Stimulated activated CD4-positive, alpha-beta T cell treated with anti-CD3 and anti-CD28 coated beads, Interleukin-4, amount 100 ng/mL, for 48 hours (primary cell): ENCODE data around the gene ICAM4.

Experiments
- DNase-seq, 2 donors: peaks; one replicate each; pipeline ENCODE4 v3.0.0-alpha.2; 2020; ENCODE audit warnings: low read depth in 2 of 2

ICAM4 gene

GRCh38 chr19:10290876-10291553 is 4.3 kb downstream of the ICAM4 start:
- DNase-seq = peak in 1 of 2 donors; percentile 52

GRCh38 chr19:10291554-10292205 is 4.9 kb downstream of the ICAM4 start:
- DNase-seq = no peak

GRCh38 chr19:10292206-10292788 is 5.5 kb downstream of the ICAM4 start:
- peak; percentile 67 to 86 for DNase-seq

- no peak for DNase-seq
Observed at GRCh38 chr19:10292789-10293636, 6.3 kb downstream of the ICAM4 start.

GRCh38 chr19:10293637-10294367 is 7.0 kb downstream of the ICAM4 start:
- DNase-seq = no peak

GRCh38 chr19:10294368-10294697 is 7.6 kb downstream of the ICAM4 start:
- DNase-seq = no peak

GRCh38 chr19:10295305-10295846 is 8.6 kb downstream of the ICAM4 start:
- peak in 1 of 2 donors; percentile 47 for DNase-seq

- no peak for DNase-seq
Observed at GRCh38 chr19:10295847-10296591, 9.3 kb downstream of the ICAM4 start.

GRCh38 chr19:10299545-10300458 is 13.0 kb downstream of the ICAM4 start:
- no peak for DNase-seq

- no peak for DNase-seq
Observed at GRCh38 chr19:10305139-10305806, 18.5 kb downstream of the ICAM4 start.

GRCh38 chr19:10306327-10306726 is 19.6 kb downstream of the ICAM4 start:
- DNase-seq = no peak

GRCh38 chr19:10309423-10309822 is 22.7 kb downstream of the ICAM4 start, which contains the start of gene ZGLP1:
Gene ZGLP1 (minus strand): TSS chr19:10309815.
- DNase-seq = no peak

- DNase-seq = peak; percentile 90 to 92
Observed at GRCh38 chr19:10315335-10316214, 28.8 kb downstream of the ICAM4 start, which contains the start of gene FDX2. Gene FDX2 (minus strand): TSS chr19:10316015. CDS start chr19:10315996, 19 bp downstream.

GRCh38 chr19:10316229-10317044 is 29.7 kb downstream of the ICAM4 start:
- no peak for DNase-seq

GRCh38 chr19:10317045-10317856 is 30.5 kb downstream of the ICAM4 start:
- DNase-seq = no peak

GRCh38 chr19:10317857-10318462 is 31.2 kb downstream of the ICAM4 start:
- DNase-seq = no peak
